ENCODE results near the gene GNL1.
"Not testable (repeated sequence)": the region's sequence is repeated elsewhere in the genome, so short reads cannot be mapped to it uniquely, and the experiment has no call there.

GNL1 gene

GRCh38 chr6:30533460-30534294, 22.6 kb downstream of the GNL1 start:
- no peak for DNase-seq (ENCODE audit: low read depth in 1 of 2, low spot score in 1 of 2)

GRCh38 chr6:30530014-30530413, 26.3 kb downstream of the GNL1 start:
- no peak for DNase-seq (ENCODE audit: low read depth in 1 of 2, low spot score in 1 of 2)

- not testable (repeated sequence) for DNase-seq (ENCODE audit: low read depth in 1 of 2, low spot score in 1 of 2)
These were observed 26.9 kb downstream of the GNL1 start for GRCh38 chr6:30529349-30529875.

GRCh38 chr6:30526444-30526843, 29.8 kb downstream of the GNL1 start:
- not testable (repeated sequence) for DNase-seq (ENCODE audit: low read depth in 1 of 2, low spot score in 1 of 2)

- not testable (repeated sequence) for DNase-seq (ENCODE audit: low read depth in 1 of 2, low spot score in 1 of 2)
These were observed 34.3 kb downstream of the GNL1 start for GRCh38 chr6:30521952-30522351.

- not testable (repeated sequence) for DNase-seq (ENCODE audit: low read depth in 1 of 2, low spot score in 1 of 2)
These were observed 35.2 kb downstream of the GNL1 start for GRCh38 chr6:30521082-30521481.

- no peak for DNase-seq (ENCODE audit: low read depth in 1 of 2, low spot score in 1 of 2)
These were observed 35.8 kb downstream of the GNL1 start for GRCh38 chr6:30520522-30520921.

GRCh38 chr6:30518505-30519145, 37.7 kb downstream of the GNL1 start:
- DNase-seq (ENCODE audit: low read depth in 1 of 2, low spot score in 1 of 2): not testable (repeated sequence)

GRCh38 chr6:30517767-30518504, 38.4 kb downstream of the GNL1 start:
- DNase-seq (ENCODE audit: low read depth in 1 of 2, low spot score in 1 of 2): not testable (repeated sequence)

GRCh38 chr6:30516754-30517076, 39.6 kb downstream of the GNL1 start:
- DNase-seq (ENCODE audit: low read depth in 1 of 2, low spot score in 1 of 2): not testable (repeated sequence)

GRCh38 chr6:30515944-30516753, 40.1 kb downstream of the GNL1 start:
- peak; percentile 77 to 80 for DNase-seq (ENCODE audit: low read depth in 1 of 2, low spot score in 1 of 2)

- DNase-seq (ENCODE audit: low read depth in 1 of 2, low spot score in 1 of 2): no peak
These were observed 41.2 kb downstream of the GNL1 start for GRCh38 chr6:30515106-30515505.

- no peak for DNase-seq (ENCODE audit: low read depth in 1 of 2, low spot score in 1 of 2)
These were observed 42.8 kb downstream of the GNL1 start for GRCh38 chr6:30513451-30513850.

- DNase-seq (ENCODE audit: low read depth in 1 of 2, low spot score in 1 of 2): no peak
These were observed 45.1 kb downstream of the GNL1 start for GRCh38 chr6:30511169-30511546.

- DNase-seq (ENCODE audit: low read depth in 1 of 2, low spot score in 1 of 2): no peak
These were observed 45.7 kb downstream of the GNL1 start for GRCh38 chr6:30510419-30511168.

GRCh38 chr6:30508890-30509736, 47.2 kb downstream of the GNL1 start:
- no peak for DNase-seq (ENCODE audit: low read depth in 1 of 2, low spot score in 1 of 2)

- no peak for DNase-seq (ENCODE audit: low read depth in 1 of 2, low spot score in 1 of 2)
These were observed 48.2 kb downstream of the GNL1 start for GRCh38 chr6:30507849-30508827.

Measured in stimulated activated CD4-positive, alpha-beta T cell treated with anti-CD3 and anti-CD28 coated beads, Interleukin-15, amount 100 ng/mL, for 1 hour (primary cell).